C4-2B (cell line): Measurements from ENCODE around the gene SLC25A48.

Source experiments
- CTCF ChIP-seq: fragments of 450-650 bp; conservative IDR thresholded peaks from 2 replicates; pipeline ENCODE4 v1.5.1; 2017; ENCODE audit warnings: mild to moderate bottlenecking
- ZFX ChIP-seq: fragments of 450-650 bp; IDR thresholded peaks from 2 replicates; pipeline ENCODE4 v1.6.1; 2017

- TF ChIP-seq CTCF (no peak), ZFX (no peak)
These were observed 9.3 kb downstream of the SLC25A48 start for GRCh38 chr5:135843571-135844337.
